ENCODE data around the gene PRKG2.
"Not testable (repeated sequence)": the region's sequence is repeated elsewhere in the genome, so short reads cannot be mapped to it uniquely, and the experiment has no call there.

PRKG2 gene, protein sequence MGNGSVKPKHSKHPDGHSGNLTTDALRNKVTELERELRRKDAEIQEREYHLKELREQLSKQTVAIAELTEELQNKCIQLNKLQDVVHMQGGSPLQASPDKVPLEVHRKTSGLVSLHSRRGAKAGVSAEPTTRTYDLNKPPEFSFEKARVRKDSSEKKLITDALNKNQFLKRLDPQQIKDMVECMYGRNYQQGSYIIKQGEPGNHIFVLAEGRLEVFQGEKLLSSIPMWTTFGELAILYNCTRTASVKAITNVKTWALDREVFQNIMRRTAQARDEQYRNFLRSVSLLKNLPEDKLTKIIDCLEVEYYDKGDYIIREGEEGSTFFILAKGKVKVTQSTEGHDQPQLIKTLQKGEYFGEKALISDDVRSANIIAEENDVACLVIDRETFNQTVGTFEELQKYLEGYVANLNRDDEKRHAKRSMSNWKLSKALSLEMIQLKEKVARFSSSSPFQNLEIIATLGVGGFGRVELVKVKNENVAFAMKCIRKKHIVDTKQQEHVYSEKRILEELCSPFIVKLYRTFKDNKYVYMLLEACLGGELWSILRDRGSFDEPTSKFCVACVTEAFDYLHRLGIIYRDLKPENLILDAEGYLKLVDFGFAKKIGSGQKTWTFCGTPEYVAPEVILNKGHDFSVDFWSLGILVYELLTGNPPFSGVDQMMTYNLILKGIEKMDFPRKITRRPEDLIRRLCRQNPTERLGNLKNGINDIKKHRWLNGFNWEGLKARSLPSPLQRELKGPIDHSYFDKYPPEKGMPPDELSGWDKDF

DNA sequence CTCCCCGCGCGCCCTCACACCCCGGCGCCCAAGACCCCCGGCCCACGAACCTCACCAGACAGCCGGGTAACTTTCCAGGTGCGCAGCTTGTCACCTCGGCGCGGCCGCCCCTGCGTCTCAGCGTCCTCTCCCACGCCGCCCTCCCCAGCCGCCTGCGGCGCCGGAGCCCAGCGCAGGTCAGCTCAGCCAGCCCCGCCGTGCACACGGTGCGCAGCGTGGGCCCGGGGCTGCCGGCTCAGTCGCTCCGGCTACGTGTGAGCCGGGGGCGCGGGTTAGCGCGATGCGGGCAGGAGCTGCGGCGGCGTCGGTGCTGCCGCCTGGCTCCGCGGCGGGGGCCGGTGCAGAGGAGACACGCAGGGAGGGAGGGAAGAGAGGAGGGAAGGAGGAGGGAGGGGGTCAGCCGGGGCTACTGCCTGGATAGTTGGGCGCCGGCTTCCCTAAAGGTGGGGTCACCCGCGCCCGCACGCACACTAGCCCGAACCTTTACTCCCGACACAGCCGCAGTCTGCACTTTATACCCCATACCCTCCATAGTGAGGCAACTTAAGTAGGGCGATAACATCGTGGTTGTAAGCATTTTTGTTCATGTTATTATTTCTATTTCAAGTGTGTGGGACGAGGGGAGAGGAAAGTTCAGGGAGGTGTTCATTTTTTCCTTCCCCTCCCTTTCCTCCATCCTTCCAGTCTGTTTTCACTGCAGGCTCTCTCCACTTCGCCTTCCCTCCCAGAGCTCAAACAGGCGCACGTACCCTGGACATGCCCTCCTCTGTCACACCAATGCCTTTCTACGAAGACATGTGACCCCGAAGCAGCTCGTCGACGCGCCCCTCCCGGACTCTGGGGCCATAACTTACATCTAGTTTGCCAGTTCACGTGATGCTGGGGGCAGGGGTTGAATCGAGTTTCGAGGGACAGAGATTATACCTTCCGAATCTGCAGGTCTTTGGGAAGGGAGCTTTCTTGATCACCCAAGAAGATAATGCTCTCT, at the start of gene PRKG2:
Gene PRKG2 (minus strand): TSS at position 342 of the 988 bp plus-strand sequence. CDS start 10,175 bp downstream, outside the sequence.
- peak in 1 of 2 experiments; percentile 13 for DNase-seq

DNA sequence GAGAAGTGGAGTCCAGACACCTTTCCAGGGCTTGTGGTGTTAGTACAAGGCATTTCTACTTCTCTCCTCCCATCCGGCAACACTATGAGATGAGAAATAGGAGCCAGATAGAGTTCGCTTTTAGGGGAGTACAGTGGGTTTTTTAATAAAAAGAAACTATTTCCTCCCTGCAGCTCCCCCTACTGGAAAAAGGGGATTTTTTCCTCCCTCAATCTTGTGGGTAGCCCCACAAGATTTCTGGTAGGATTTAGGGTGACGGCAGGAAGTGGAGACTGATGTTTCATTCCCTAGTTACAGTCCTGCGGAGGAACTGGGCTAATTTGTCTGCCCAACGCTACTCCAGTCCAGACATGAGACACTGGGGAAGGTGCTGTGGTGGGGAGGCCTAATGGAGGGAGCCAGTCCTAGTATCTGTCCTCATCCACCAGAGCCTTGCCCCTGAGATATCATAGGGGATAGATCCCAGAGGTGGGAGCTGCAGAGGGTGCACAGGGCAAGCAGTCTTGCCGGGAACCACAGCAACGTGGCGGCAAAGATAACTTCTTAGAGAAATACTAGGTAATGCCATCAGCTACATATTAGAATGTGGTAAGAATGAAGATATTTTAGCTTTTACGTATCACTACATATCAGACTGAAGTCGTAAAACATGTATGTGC, 45.5 kb upstream of the PRKG2 start:
- no peak for DNase-seq

DNA sequence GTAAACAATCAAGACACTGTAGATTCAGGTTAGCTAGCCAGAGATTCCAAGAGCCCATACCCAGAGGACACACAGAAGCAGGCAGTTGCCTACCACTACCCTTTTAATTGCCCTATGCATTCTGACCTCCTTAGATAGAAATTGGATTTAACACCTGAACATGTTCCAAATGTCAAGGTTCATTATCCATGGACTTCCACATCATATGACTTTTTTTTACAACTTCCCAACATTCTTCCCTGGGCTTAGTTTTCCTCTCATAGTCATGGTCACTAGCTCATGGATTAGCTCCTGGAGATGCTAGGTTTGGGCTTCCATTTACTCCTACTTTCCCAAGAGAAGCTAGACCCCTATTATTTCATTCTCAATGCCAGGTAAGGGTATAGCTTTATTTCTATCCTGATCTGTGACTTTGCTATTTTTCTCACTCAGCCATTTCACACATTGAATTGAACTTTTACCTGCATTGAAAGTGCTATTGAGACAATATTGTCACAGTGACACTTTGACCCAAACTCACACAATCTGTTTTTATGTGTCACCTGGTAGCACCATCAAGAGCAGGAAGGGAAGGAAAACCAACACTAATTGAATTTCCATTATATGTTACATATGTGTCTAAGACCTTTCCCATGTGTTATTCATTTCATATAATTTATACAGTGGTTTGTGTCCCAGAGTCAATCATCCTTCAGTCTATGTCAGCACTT, 44.0 kb upstream of the PRKG2 start:
- DNase-seq: no peak

DNA sequence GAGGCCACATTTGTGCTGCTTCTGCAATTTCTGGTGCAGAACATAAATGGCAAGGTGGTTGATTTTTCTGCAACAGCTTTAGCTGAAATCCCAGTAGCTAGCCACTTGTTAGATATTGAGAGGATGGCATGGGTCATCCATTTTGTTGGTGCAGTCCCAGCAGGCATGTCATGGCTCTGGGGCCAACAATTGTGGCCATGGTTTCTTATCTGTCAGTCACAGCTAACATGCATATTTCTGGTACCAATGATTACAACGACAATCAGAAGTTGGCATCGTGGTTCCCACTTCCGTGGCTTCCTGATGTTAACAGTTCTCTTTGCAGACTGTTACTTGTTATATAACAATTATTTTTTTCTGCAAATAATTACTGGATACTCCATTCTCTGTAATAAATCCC, 42.8 kb upstream of the PRKG2 start:
- no peak for DNase-seq

DNA sequence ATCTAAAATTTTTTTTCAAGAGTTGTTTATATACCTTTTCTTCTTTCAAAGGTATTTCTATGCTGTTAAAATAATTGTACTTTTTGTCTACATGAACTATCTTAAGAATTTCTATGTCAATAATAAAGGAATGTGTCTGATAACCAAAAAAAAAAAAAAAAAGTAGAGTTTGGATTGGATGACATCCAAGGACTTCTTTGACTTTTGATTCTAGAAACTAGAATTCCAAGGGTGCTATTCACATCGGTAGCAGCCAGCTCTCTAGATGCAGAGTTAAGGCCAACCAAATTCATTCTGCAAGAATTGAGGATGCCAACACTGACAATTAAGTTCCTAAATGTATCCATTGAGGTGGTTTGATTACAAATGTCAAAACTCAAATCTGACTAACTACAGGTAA, 42.0 kb upstream of the PRKG2 start:
- no peak for DNase-seq

DNA sequence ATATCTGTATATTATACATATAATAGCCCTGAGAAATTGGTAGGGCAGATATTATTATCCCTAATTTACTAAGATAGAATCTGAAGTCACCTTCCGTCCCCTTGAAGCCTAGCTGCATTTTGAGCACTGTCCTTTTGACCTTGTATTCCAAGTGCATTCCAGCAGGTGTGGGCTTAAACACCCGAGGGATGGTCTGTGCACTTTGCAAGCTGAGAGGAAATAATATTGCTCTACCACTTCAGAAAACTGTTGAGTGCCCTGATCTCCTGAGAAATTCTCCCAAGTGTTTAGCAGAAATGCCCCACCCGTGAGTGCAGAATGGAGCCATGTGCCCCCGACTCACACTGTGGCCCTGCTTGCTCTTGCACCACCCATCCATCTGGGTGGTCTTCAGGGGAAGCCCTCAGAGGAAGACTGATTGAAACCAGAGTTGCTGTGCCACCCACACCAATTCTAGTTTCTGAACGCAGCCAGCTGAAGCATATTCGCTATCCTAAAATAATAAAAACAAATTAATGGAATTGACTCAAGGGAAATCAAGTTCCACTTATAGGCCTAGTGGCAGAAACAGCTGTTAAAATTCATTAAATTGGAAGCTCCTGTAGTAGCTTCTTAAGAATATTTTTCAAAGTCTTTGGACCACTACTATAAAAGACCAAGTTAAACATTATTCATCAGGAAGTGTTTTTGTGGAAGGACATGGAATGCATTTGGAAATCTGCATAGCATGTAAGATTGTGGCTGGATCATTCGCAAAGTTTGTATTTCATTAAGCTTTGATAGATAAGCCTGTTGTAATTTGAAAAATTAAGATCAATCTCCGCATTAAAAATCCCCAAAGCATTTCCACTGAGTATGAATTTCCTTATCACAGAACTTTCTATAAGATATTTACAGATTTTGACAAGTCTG, 41.3 kb upstream of the PRKG2 start:
- no peak for DNase-seq

DNA sequence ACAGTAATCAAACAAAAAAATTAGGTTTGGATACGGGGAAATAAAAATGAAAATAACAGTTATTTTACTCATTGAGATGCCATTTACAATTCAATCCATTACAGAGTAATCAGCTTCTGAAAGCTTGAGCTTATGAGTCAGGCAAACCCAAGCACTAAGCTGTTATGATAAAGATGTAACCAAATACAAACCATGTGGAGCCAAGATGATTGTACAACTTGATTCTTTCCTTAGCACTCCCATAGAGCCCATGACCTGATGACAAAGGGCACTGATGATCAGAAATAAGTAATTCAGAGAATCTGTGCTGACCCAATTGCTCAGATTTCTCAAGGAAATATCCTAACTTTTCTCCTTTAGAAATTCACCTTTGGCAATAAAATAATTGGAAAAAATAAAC, 40.5 kb upstream of the PRKG2 start:
- DNase-seq: no peak

DNA sequence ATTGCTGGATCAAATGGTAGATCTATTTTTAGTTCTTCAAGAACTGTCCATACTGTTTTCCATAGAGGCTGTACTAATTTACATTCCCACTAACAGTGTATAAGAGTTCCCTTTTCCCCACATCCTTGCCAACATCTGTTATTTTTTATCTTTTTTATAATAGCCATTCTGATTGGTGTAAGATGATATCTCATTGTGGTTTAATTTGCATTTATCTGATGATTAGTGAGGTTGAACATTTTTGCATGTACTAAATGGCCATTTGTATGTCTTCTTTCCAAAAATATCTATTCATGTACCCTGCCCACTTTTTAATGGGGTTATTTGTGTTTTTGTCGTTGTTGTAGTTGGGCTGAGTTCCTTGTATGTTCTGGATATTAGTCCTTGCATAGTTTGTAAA, 35.4 kb upstream of the PRKG2 start:
- DNase-seq: peak in 1 of 2 experiments; percentile 2

DNA sequence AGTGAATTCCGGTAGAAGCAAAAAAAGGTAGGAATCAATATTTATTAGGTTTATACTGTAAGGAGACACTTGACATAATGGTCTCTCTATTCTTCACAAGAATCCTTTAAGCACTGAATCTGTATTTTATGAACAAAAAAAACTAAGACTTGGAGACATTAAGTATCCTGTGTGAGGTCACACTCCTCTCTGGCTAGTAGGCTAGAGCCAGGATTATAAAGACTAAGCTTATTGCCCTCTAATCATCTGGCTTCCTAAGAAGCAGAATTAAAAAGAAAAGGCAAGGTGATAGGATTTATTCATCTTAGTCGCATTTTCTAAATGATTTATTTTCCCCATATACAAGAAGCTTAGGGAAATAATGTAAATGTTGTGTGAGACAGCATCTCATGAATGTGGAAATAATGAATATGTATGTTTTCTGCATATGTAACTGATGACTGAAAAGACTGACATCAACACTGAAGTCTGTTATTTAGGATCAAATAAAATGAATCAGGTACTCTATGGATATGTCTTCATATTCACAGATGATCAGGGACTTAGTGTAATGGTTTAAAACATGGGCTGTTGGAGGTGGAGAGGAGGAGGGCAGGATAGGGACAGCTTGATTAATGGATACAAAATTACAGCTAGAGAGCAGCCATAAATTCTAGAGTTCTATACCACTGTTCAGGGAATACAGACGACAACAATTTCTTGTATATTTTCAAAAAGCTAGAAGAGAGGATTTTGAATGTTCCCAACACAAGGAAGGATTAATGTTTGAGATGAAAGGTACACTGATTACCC, 30.4 kb upstream of the PRKG2 start:
- no peak for DNase-seq

DNA sequence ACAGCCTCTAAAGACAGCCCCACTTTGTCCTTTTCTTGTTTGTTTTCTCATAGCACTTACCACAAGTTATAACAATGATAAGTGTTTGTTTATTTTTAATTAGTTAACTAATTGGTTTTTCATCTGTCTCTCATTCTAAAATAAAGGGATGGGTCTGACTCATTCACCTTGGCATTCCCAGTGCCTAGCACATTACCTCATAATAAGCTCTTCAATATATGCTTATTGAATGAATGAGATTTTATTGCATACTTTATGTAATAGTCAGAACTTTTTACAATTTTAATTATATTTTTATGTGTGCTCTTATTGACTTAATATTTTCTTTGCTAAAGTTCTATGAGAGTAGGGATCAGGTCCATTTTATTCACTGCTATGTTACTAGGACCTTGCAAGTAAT, 22.8 kb upstream of the PRKG2 start:
- DNase-seq: no peak

DNA sequence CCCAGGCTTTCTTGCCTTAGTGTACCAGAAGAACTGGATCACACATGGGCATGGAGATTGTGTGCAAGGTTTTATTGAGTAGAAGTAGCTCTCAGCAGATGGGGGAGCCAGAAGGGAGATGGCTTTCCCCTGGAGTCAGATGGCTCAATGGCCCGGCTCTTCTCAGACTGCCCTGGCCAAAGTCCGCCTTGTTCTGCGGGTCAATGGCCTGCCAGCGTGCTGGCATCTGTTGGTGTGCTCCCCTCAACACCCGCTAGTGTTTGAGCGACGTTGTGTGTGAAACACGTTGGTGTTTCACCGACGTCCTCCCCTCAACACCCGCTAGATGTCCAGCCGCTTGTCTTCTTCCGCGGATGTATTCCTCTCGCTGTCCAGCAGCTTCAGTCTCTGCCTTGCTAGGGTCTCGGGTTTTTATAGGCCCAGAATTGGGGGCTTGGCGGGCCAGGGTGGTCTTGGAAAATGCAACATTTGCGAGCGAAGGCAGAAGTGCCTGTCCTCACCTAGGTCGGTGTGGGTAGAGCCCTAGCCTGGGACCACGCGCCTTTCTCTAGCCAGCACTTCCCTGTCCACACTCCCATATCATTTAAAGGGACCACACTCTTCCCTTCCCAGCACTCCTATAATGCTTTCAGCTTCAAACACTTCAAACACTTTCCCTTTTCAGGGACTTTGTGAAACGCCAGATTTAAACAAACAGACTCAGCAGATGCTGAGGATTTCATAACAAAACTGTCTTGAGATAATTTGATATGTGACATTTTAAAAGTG, 21.1 kb upstream of the PRKG2 start:
- DNase-seq: no peak

DNA sequence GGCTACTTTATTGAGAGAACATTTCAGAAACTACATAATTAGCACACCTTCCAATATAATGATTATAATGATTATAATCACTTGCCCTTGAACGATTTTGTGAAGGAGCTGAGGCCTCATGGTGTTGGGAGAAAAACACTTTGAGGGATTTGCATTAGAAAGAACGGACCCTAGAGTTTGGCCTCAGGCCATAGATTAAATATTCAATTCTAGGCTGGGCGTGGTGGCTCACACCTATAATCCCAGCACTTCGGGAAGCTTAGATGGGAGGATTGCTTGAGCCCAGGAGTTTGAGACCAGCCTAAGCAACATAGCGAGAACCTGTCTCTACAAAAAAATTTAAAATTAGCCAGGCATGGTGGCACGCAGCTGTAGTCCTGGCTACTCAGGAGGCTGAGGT, 12.9 kb upstream of the PRKG2 start:
- no peak for DNase-seq

DNA sequence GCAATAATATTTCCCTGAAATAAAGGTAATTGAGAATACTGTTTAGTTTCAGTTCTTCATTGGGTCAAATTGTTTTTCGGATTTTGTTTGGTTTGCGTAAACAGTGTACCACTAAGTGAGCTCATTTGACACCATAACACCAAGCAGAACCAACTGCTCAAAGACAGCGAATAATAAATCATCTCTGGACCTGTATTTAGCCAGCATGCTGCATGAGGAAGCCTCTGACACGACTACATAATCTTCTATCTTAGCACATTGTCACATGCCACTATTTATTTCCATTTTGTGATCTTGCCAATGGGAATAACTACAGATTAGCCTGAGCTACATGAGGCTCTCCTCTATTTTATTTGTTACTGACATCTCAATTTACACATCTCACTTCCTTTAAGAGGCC, 12.1 kb upstream of the PRKG2 start:
- DNase-seq: no peak

DNA sequence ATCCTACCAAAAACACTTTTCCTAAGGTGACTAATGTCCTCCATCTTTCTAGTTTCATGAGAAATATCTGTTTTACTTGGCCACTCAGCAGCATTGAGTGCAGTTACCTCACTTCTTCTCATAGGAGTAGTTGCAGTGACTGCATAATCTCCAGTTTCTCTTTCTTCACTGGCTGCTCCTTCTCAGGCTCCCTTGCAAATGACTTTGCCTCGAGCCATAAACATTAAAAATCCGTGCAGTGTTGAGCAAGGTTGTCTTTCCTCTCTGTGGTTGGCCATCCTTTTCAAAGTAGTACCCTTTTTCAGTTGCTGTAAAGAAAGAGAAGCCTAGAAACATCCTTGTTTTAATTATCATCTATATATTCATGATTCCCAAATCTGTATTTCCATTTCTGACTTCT, 10.2 kb upstream of the PRKG2 start:
- no peak for DNase-seq

DNA sequence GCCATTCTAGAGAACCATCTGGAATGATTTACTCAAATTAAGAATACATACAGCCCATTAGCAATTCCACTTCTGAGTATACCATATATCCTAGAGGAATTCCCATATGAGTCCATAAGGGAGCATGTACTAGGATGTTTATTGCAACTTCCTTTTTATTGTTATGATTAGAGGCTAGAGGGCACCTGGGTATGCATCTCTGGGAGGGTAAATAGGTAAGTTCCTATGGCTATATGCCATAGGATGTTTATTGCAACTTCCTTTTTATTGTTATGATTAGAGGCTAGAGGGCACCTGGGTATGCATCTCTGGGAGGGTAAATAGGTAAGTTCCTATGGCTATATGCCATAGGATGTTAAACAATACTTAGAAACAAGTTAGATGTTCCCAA, 7.1 kb upstream of the PRKG2 start:
- DNase-seq: not testable (repeated sequence)

DNA sequence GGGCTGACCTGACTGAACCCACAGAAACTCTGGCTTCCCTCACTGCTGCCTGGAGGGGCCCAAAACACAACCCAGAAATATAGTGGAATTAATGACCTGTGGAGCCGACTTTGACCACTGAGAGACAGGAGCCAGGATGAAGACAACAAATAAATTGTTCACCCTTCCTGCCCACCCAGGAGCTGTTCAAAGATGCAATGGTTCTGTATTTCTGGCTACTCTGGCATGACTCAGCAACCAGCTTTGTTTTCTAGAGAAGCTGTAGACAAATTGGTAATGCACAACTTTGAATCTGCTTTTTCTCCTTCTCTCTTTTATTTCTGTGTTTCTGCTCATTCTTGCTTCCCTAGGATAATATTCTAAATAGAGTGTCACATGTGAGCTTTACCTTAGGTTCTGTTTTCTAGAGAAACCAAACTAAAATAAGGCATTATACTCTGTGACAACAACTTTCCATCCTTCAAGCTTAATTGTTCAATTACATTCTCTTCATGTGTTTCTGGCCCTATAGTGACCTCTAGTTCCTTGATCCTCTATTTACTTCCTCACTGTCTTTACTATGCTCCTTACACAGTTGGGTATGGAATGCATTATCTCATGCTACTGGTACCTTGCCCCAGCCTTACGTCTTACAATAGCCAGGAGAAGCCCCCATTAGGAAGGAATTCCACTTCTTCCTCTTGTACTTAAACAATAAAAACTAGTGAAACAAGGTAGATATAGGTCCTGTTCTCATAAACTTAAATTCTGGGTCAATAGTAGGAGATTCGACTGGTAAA, 6.5 kb upstream of the PRKG2 start:
- no peak for DNase-seq

DNA sequence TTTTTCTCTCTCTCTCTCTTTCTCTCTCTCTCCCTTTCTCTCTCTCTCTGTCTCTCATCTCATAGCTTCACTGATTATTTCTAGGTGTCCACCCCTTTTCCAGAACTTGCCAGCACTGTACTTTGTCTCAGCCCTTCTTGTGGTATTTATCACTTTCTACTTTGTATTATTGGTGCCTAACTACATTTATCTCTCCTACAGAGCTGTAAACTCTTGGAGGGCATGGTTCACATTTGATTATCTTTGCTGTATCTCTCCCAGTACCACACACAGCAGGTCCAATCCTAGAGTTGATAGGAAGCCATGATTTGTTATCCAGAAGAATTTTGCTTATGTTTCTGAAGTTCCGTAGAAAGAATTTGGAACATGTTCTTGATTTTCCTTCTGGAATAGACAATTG, 5.2 kb upstream of the PRKG2 start:
- no peak for DNase-seq

DNA sequence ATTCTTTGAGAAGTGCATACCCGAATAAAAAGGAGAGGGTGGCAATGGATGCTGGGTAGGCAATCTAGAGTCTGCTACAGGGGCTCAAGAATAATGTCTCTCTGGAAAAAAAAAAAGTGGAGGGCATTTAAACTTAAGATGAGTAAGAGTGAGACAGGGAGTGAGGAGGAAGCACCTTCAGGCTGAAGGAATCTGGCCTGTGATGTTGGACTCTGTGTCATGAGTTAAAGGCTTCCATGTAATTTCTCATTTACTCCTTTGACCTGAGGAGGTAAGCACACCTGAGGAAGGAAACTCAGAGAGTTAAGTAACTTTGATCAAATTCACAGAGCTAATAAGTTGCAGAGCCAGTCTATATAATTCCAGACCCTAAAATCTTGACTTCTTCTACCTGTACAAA, 3.2 kb upstream of the PRKG2 start:
- DNase-seq: no peak

Data from NCI-H526 (cell line).